Esophagus squamous epithelium (tissue), 5 donors: ENCODE data around the gene PRKCB. TPM values are rescaled to one million over a fixed set of nuclear protein-coding genes. Genes with fewer than 3 reads are reported as not detected.
A peak's percentile ranks its signal among the peaks of the same experiment; 100 is the strongest.

ENCODE experiments used
- DNase-seq: peaks from one replicate; lab custom pipeline; 2025; lab: John Stamatoyannopoulos, UW
- H3K27ac ChIP-seq, 4 donors: fragments of 200-600 bp; sonication (generic); one replicate each; pipeline ENCODE4 v1.5.1; 2016 to 2019; ENCODE audit warnings: mild to moderate bottlenecking in 1 of 4
- H3K27me3 ChIP-seq, 4 donors: fragments of 200-600 bp; sonication (generic); 1 replicate in 3 of 4; 2 replicates in 1 of 4; pipeline versions ENCODE4 v1.5.1 to v1.6.0; 2017 to 2021; ENCODE audit warnings: antibody characterized with exemption in 1 of 4
- H3K36me3 ChIP-seq, 3 donors: fragments of 200-600 bp; sonication (generic); one replicate each; pipeline ENCODE4 v1.5.1; 2016 to 2019
- H3K4me1 ChIP-seq, 3 donors: fragments of 200-600 bp; sonication (generic); one replicate each; pipeline ENCODE4 v1.5.1; 2017 to 2019
- H3K4me3 ChIP-seq, 4 donors: fragments of 200-600 bp; sonication (generic); 1 replicate in 3 of 4; 2 replicates in 1 of 4; pipeline ENCODE4 v1.5.1; 2016 to 2019; ENCODE audit warnings: mild to moderate bottlenecking in 2 of 4, moderate library complexity in 1 of 4
- H3K9me3 ChIP-seq, 3 donors: fragments of 200-600 bp; sonication (generic); one replicate each; pipeline ENCODE4 v1.5.1; 2016 to 2019
- CTCF ChIP-seq, 6 experiments: fragments of 450-650 bp in 4 of 6; fragments of 200-600 bp in 2 of 6; sonication (generic) in 2 of 6; IDR thresholded peaks; one replicate each; pipeline ENCODE4 v1.5.1; 2016 to 2019; ENCODE audit warnings: antibody characterized with exemption in 6 of 6, mild to moderate bottlenecking in 4 of 6, moderate library complexity in 4 of 6
- POLR2A ChIP-seq, 4 donors: fragments of 450-650 bp; IDR thresholded peaks; one replicate each; pipeline ENCODE4 v1.6.1; 2017; ENCODE audit warnings: antibody characterized with exemption in 4 of 4, mild to moderate bottlenecking in 4 of 4, moderate library complexity in 3 of 4
- WGBS, 2 donors: methylation state at CpG; one replicate each; pipeline ENCODE4 v1.1.5; 2018; 5-methylcytosine and 5-hydroxymethylcytosine counted together
- intact Hi-C: fragments of 100-400 bp; cut with DNase I; formaldehyde crosslinking; loops from one replicate; pipeline ENCODE4 v1.15.0; 2022
- total RNA-seq, 4 donors: library from RNA; depleted of rRNA; stranded (reverse); fragments of >200 nt; gene quantifications; one replicate each; pipeline ENCODE4 v1.1.0, GENCODE V29; 2016
- donor health status: DM: yes; HTN: yes; CAD: no.

PRKCB gene
- total RNA-seq, 4 donors from 2014 or later, result 0.38 to 4.0 (median 1.7) TPM

GRCh38 chr16:24035127-24035842 is 199.5 kb downstream of the PRKCB start:
- TF ChIP-seq CTCF (IDR thresholded peaks at IDR 0.05), result no peak
- TF ChIP-seq POLR2A (IDR thresholded peaks at IDR 0.05), result no peak
- H3K27ac ChIP-seq, result no peak overlapping the region
- no peaks in the 10 kb centered on the region for H3K36me3 ChIP-seq
- H3K4me3 ChIP-seq, result no peak overlapping the region
- no peaks in the 10 kb centered on the region for H3K9me3 ChIP-seq
- peaks cover 0 to 31% (median 0%) of the 10 kb centered on the region in 4 donors for H3K27me3 ChIP-seq
- WGBS, 2 donors, result 13 to 25% methylated on average over 2 of the region's 17 CpGs
- peaks cover 0 to 8% (median 0%) of the 10 kb centered on the region in 3 donors for H3K4me1 ChIP-seq
- intact Hi-C loops, result no loop called here
- DNase-seq, result no peak

GRCh38 chr16:24036038-24036543 is 200.3 kb downstream of the PRKCB start:
- TF ChIP-seq CTCF (IDR thresholded peaks at IDR 0.05) (no peak), POLR2A (IDR thresholded peaks at IDR 0.05) (no peak)
- Histone ChIP-seq H3K9me3 (no peaks in the 10 kb centered on the region), H3K36me3 (no peaks in the 10 kb centered on the region), H3K4me1 (peaks cover 0 to 8% (median 0%) of the 10 kb centered on the region in 3 donors), H3K4me3 (no peak overlapping the region), H3K27me3 (peaks cover 0 to 31% (median 0%) of the 10 kb centered on the region in 4 donors), H3K27ac (no peak overlapping the region)
- WGBS, 2 donors, result 44 to 50% methylated on average over 1 of the region's 1 CpG
- no peak for DNase-seq
- intact Hi-C loops, result no loop called here

- no peaks in the 10 kb centered on the region for H3K9me3 ChIP-seq
- DNase-seq, result no peak
- no peak overlapping the region for H3K4me3 ChIP-seq
- intact Hi-C loops, result no loop called here
- peaks cover 0 to 8% (median 0%) of the 10 kb centered on the region in 3 donors for H3K4me1 ChIP-seq
- peaks cover 0 to 31% (median 0%) of the 10 kb centered on the region in 4 donors for H3K27me3 ChIP-seq
- TF ChIP-seq POLR2A (IDR thresholded peaks at IDR 0.05), result no peak
- peak in 5 of 6 experiments; percentile 51 to 76 (median 60) for TF ChIP-seq CTCF (IDR thresholded peaks at IDR 0.05)
- H3K36me3 ChIP-seq, result no peaks in the 10 kb centered on the region
- H3K27ac ChIP-seq, result no peak overlapping the region
- 5 to 9% methylated on average over 7 to 8 of the region's 8 CpGs for WGBS, 2 donors
Measured at GRCh38 chr16:24036614-24037013, 200.8 kb downstream of the PRKCB start.

GRCh38 chr16:24037335-24037734 is 201.6 kb downstream of the PRKCB start:
- 52 to 73% methylated on average over 3 of the region's 3 CpGs for WGBS, 2 donors
- intact Hi-C loops, result no loop called here
- peaks cover 0 to 31% (median 0%) of the 10 kb centered on the region in 4 donors for H3K27me3 ChIP-seq
- H3K4me3 ChIP-seq, result no peak overlapping the region
- H3K36me3 ChIP-seq, result no peaks in the 10 kb centered on the region
- DNase-seq, result no peak
- H3K27ac ChIP-seq, result no peak overlapping the region
- H3K4me1 ChIP-seq, result peaks cover 0 to 8% (median 0%) of the 10 kb centered on the region in 3 donors
- no peak for TF ChIP-seq CTCF (IDR thresholded peaks at IDR 0.05)
- TF ChIP-seq POLR2A (IDR thresholded peaks at IDR 0.05), result no peak
- no peaks in the 10 kb centered on the region for H3K9me3 ChIP-seq
